HEK293T (cell line): ENCODE data around the gene SCYL1.

Source experiments
- CTCF ChIA-PET: fragments of 350-600 bp; formaldehyde crosslinking; extraction: SDS; loops from one replicate; lab custom pipeline; 2021; ENCODE audit warnings: antibody characterized with exemption, inconsistent platforms; lab: Yijun Ruan, JAX
- POLR2A ChIA-PET: fragments of 350-600 bp; formaldehyde crosslinking; extraction: SDS; loops from one replicate; lab custom pipeline; 2020; ENCODE audit warnings: antibody characterized with exemption, inconsistent platforms; lab: Yijun Ruan, JAX
- DNase-seq: peaks from one replicate; pipeline ENCODE4 v3.0.0; 2012; ENCODE audit warnings: mixed read lengths; ENCODE audit errors: extremely low spot score
- ARNT ChIP-seq: fragments of 450-650 bp; IDR thresholded peaks from 2 replicates; pipeline ENCODE4 v1.6.1; 2017; ENCODE audit warnings: mild to moderate bottlenecking
- BHLHE40 ChIP-seq: fragments of 450-650 bp; IDR thresholded peaks from 2 replicates; pipeline ENCODE4 v1.6.1; 2016; ENCODE audit warnings: mild to moderate bottlenecking, moderate library complexity, borderline replicate concordance
- CTBP1 ChIP-seq: fragments of 450-650 bp; IDR thresholded peaks from 2 replicates; pipeline ENCODE4 v1.6.1; 2016; ENCODE audit warnings: borderline replicate concordance
- ELF4 ChIP-seq: fragments of 450-650 bp; IDR thresholded peaks from 2 replicates; pipeline ENCODE4 v1.6.1; 2017; ENCODE audit warnings: antibody characterized with exemption
- FOXA1 ChIP-seq: fragments of 450-650 bp; IDR thresholded peaks from 2 replicates; pipeline ENCODE4 v1.6.1; 2016; ENCODE audit warnings: mild to moderate bottlenecking
- FOXK2 ChIP-seq: fragments of 450-650 bp; IDR thresholded peaks from 2 replicates; pipeline ENCODE4 v1.6.1; 2016; ENCODE audit warnings: mild to moderate bottlenecking
- FOXM1 ChIP-seq: fragments of 450-650 bp; IDR thresholded peaks from 2 replicates; pipeline ENCODE4 v1.6.1; 2017; ENCODE audit warnings: mild to moderate bottlenecking, borderline replicate concordance
- HDGF ChIP-seq: fragments of 450-650 bp; IDR thresholded peaks from 2 replicates; pipeline ENCODE4 v1.6.1; 2017; ENCODE audit warnings: antibody characterized with exemption, borderline replicate concordance
- L3MBTL2 ChIP-seq: fragments of 450-650 bp; conservative IDR thresholded peaks from 2 replicates; pipeline ENCODE4 v1.6.1; 2016; ENCODE audit warnings: mild to moderate bottlenecking
- LEF1 ChIP-seq: fragments of 450-650 bp; IDR thresholded peaks from 2 replicates; pipeline ENCODE4 v1.6.1; 2017; ENCODE audit warnings: mild to moderate bottlenecking, borderline replicate concordance
- NFRKB ChIP-seq: fragments of 450-650 bp; IDR thresholded peaks from 2 replicates; pipeline ENCODE4 v1.6.1; 2016; ENCODE audit warnings: mild to moderate bottlenecking, moderate library complexity
- PKNOX1 ChIP-seq: fragments of 450-650 bp; IDR thresholded peaks from 2 replicates; pipeline ENCODE4 v1.6.1; 2016
- SP1 ChIP-seq: fragments of 450-650 bp; IDR thresholded peaks from 2 replicates; pipeline ENCODE4 v1.6.1; 2017
- SUZ12 ChIP-seq: fragments of 450-650 bp; IDR thresholded peaks from 2 replicates; pipeline ENCODE4 v1.6.1; 2016; ENCODE audit warnings: mild to moderate bottlenecking
- TARDBP ChIP-seq: fragments of 450-650 bp; IDR thresholded peaks from 2 replicates; pipeline ENCODE4 v1.6.1; 2016
- ZNF384 ChIP-seq: fragments of 450-650 bp; IDR thresholded peaks from 2 replicates; pipeline ENCODE4 v1.6.1; 2016

The SCYL1 gene

GRCh38 chr11:65574811-65575567, 50.1 kb downstream of the SCYL1 start:
- TF ChIP-seq ZNF384 (no peak), SP1 (no peak), FOXK2 (no peak), NFRKB (no peak), TARDBP (no peak), ELF4 (no peak), BHLHE40 (no peak)
- POLR2A ChIA-PET = interaction anchor here (1.9 kb wide), 1 partner anchor 38 kb away, joined by 5 read pairs; no protein-coding TSS in a partner anchor
- no peak for DNase-seq
- CTCF ChIA-PET = no interaction called here

GRCh38 chr11:65575568-65576231, 50.8 kb downstream of the SCYL1 start, which contains the start of gene EHBP1L1:
TSS of gene EHBP1L1 (plus strand) at chr11:65576053. CDS start at chr11:65576303, 250 bp downstream.
- POLR2A ChIA-PET = interaction anchor here (1.3 to 1.9 kb wide), 3 partner anchors 17 to 38 kb away, joined by 4 to 5 read pairs (median 5); no protein-coding TSS in a partner anchor
- TF ChIP-seq BHLHE40 (no peak), CTBP1 (no peak), FOXA1 (no peak), LEF1 (no peak), SP1 (no peak), PKNOX1 (no peak), ARNT (no peak), L3MBTL2 (no peak), ELF4 (no peak), HDGF (no peak), TARDBP (no peak), FOXK2 (no peak)
- CTCF ChIA-PET = no interaction called here
- peak; percentile 55 for DNase-seq

GRCh38 chr11:65576232-65576866, 51.5 kb downstream of the SCYL1 start:
- DNase-seq = no peak
- CTCF ChIA-PET = interaction anchor here (1.2 kb wide), 2 partner anchors 17 to 36 kb away, joined by 3 to 5 read pairs; no protein-coding TSS in a partner anchor
- POLR2A ChIA-PET = interaction anchor here (1.3 to 1.9 kb wide), 3 partner anchors 18 to 37 kb away, joined by 4 to 5 read pairs (median 5); no protein-coding TSS in a partner anchor
- TF ChIP-seq SP1 (no peak), L3MBTL2 (no peak), BHLHE40 (no peak), SUZ12 (no peak), HDGF (no peak), FOXK2 (no peak), TARDBP (no peak), FOXA1 (no peak)

GRCh38 chr11:65576867-65577755, 52.2 kb downstream of the SCYL1 start:
- TF ChIP-seq ELF4 = no peak
- TF ChIP-seq TARDBP = no peak
- no peak for TF ChIP-seq PKNOX1
- no peak for TF ChIP-seq SUZ12
- no peak for TF ChIP-seq FOXM1
- no peak for TF ChIP-seq CTBP1
- TF ChIP-seq SP1 = no peak
- no peak for TF ChIP-seq HDGF
- no peak for TF ChIP-seq ZNF384
- no peak for TF ChIP-seq ARNT
- TF ChIP-seq L3MBTL2 = no peak
- no peak for TF ChIP-seq BHLHE40
- no peak for TF ChIP-seq FOXA1
- TF ChIP-seq FOXK2 = no peak
- ChIA-PET POLR2A (interaction anchor here (0.9 to 1.9 kb wide), 5 partner anchors 9 to 38 kb away, joined by 4 to 5 read pairs (median 4); partner anchors contain the start of genes MAP3K11 and PCNX3), CTCF (interaction anchor here (1.2 to 1.3 kb wide), 3 partner anchors 11 to 36 kb away, joined by 3 to 5 read pairs (median 3); no protein-coding TSS in a partner anchor)
- DNase-seq = no peak

- POLR2A ChIA-PET = interaction anchor here (0.7 to 1.2 kb wide), 3 partner anchors 9 to 37 kb away, joined by 3 to 4 read pairs (median 4); partner anchors contain the start of genes MAP3K11 and PCNX3
- CTCF ChIA-PET = interaction anchor here (1.2 to 1.3 kb wide), 2 partner anchors 10 to 37 kb away, joined by 3 to 5 read pairs; no protein-coding TSS in a partner anchor
- TF ChIP-seq ARNT = no peak
- no peak for TF ChIP-seq L3MBTL2
- TF ChIP-seq BHLHE40 = no peak
- TF ChIP-seq ZNF384 = no peak
- TF ChIP-seq FOXA1 = no peak
- TF ChIP-seq CTBP1 = no peak
- no peak for TF ChIP-seq ELF4
- no peak for TF ChIP-seq SUZ12
- no peak for TF ChIP-seq PKNOX1
- TF ChIP-seq NFRKB = no peak
- TF ChIP-seq FOXK2 = no peak
- no peak for TF ChIP-seq HDGF
- TF ChIP-seq FOXM1 = no peak
- TF ChIP-seq TARDBP = no peak
- TF ChIP-seq LEF1 = no peak
- TF ChIP-seq SP1 = no peak
- no peak for DNase-seq
These were observed 52.9 kb downstream of the SCYL1 start for GRCh38 chr11:65577756-65578109.
